HEK293T (cell line): ENCODE measurements around the gene POLR3GL.

Source experiments
- ELF4 ChIP-seq: fragments of 450-650 bp; IDR thresholded peaks from 2 replicates; pipeline ENCODE4 v1.6.1; 2017; ENCODE audit warnings: antibody characterized with exemption
- FOXM1 ChIP-seq: fragments of 450-650 bp; IDR thresholded peaks from 2 replicates; pipeline ENCODE4 v1.6.1; 2017; ENCODE audit warnings: mild to moderate bottlenecking, borderline replicate concordance
- NFRKB ChIP-seq: fragments of 450-650 bp; IDR thresholded peaks from 2 replicates; pipeline ENCODE4 v1.6.1; 2016; ENCODE audit warnings: mild to moderate bottlenecking, moderate library complexity
- TF ChIP-seq, protein P1 (sequence below): fragments of 450-650 bp; IDR thresholded peaks from 2 replicates; pipeline ENCODE4 v1.6.1; 2016

DNA sequence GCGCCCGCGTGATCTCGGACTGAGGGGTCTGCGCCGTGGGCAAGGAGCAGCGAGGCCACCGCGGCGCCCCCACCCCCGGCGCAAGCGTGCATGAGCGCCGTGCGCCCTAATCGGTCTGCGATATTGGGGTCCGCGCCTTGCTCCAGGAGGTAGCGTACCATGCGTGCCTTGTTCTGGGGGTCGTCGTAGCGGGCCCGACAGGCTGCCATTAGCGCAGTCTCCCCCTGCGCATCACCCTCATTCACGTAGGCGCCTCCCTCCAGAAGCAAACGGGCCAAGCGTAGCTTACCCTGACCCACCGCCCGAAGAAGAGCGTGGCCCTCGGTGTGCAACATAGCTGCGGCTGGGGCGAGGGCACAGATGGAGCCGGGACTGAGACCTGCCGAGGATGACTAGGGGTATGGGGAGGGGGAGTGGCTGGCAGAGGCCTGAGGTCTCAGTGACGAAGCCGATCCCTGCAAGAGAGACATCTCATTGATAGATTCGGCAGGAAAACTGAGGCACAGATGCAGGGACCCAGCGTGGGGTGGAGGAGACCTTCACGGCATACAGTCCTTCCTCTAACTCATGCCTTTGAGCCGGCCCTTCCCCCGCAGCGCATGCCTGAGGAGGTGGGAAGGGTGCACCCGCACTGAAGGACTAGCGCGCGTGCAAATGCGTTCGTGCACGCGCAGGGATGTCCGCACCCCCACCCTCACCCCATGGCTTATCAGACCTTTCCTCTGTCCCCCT, 2.9 kb upstream of the POLR3GL start:
- TF ChIP-seq NFRKB (no peak), FOXM1 (no peak), ELF4 (no peak)
- TF ChIP-seq, protein P1, sequence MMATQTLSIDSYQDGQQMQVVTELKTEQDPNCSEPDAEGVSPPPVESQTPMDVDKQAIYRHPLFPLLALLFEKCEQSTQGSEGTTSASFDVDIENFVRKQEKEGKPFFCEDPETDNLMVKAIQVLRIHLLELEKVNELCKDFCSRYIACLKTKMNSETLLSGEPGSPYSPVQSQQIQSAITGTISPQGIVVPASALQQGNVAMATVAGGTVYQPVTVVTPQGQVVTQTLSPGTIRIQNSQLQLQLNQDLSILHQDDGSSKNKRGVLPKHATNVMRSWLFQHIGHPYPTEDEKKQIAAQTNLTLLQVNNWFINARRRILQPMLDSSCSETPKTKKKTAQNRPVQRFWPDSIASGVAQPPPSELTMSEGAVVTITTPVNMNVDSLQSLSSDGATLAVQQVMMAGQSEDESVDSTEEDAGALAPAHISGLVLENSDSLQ, result no peak
